Activated gamma-delta T cell treated with anti-CD3 and anti-CD28 coated beads, Interleukin-2, amount 50 U/mL, for 16 hours (primary cell): Measurements from ENCODE around the gene RPL13A.
A peak's percentile ranks its signal among the peaks of the same experiment; 100 is the strongest.

Experiments used
- DNase-seq: peaks from one replicate; pipeline ENCODE4 v3.0.0-alpha.2; 2020; ENCODE audit warnings: low read depth

The RPL13A gene

DNA sequence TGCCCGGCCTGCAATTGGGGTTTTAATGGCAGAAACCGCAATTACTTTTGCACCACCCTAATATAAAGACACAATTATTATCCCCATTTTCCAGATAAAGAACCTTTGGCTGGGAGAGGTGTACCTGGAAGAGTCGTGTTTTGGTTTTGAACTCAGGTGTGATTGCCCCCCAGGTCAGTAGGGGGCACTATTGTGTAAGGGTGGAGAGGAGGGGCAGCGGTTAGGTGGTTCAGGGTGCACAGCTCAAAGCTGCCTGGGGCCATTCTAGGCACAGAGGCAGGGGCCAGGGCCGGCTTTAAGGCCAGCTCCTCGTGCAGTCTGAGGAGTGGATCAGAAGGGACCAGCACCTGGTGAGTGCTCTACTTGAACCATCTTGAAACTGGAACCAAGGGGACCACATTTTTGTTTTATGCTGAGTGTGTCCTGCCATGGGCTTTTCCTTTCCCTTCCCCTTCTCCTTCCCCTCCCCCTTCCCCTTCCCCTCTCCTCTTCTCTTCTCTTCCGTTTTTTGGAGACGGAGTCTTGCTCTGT lies 19.2 kb downstream of the RPL13A start:
- peak; percentile 72 for DNase-seq

DNA sequence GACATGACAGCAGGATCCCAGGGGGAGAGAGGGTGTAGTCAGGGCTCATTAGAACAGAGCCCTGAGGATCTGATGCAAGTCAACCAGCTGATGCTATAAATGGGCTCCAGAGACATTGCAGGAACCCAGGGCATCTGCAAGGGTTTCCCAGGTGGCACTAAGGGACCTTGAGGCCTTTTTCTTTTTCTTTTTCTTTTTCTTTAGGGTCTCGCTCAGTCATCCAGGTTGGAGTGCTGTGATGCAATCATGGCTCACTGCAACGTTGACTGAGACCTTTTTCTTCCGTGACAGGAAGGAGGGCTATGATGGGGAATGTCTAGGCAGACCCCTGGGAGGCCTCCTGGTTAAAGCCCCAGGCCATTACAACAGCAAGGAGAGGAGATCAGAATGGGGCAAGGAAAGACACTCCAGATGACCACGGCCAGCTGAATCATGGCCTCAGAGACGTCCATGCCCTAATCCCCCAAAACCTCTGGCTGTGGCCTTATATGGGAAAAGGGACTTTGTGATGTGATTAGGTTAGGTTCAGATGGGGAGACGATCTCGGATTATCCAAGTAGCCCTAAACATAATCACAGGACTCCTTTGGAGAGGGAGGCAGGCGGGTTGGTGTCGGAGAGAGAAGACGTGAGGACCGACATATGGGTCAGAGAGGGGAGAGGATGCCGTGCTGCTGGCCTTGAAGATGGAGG lies 20.5 kb downstream of the RPL13A start:
- no peak for DNase-seq

DNA sequence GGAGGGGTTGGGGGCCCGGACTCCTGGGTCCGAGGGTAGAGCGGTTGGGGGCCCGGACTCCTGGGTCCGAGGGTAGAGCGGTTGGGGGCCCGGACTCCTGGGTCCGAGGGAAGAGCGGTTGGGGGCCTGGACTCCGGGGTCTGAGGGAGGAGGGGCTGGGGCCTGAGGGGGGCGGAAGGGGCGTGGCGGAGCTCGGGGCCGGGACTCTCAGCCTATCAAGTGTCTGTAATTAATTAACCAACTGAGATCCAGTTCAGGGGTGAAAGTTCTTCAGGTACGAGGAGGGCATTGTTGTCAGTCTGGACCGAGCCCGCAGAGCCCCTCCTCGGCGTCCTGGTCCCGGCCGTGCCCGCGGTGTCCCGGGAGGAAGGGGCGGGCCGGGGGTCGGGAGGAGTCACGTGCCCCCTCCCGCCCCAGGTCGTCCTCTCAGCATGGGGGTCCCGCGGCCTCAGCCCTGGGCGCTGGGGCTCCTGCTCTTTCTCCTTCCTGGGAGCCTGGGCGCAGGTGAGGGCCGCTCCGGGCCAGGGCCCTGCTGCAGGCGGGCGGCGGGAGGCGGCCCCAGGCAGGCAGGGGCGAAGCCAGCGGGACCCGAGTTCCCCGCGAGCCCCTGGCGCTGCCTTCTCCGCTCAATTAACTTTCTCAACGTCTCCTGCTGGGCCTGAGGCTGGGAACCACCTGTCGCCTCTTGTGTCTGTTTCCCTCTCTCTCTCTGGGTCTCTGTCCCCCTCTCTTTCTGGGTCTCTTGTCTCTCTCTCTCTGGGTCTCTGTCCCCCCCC lies 25.8 kb downstream of the RPL13A start:
- no peak for DNase-seq

DNA sequence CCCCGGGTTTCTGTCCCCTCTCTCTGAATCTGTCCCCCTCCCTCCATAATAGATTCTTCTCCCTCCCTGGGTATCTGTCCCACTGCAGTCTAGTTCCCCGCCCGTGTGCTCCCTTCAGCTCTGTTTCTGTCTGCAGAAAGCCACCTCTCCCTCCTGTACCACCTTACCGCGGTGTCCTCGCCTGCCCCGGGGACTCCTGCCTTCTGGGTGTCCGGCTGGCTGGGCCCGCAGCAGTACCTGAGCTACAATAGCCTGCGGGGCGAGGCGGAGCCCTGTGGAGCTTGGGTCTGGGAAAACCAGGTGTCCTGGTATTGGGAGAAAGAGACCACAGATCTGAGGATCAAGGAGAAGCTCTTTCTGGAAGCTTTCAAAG lies 26.3 kb downstream of the RPL13A start:
- DNase-seq: no peak

DNA sequence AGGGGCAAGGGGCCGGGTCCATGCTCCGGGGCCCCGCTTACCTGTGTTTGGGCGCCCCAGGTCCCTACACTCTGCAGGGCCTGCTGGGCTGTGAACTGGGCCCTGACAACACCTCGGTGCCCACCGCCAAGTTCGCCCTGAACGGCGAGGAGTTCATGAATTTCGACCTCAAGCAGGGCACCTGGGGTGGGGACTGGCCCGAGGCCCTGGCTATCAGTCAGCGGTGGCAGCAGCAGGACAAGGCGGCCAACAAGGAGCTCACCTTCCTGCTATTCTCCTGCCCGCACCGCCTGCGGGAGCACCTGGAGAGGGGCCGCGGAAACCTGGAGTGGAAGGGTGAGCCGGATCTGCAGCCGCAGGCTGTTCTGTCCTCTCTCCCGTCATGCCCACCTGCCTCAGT lies 26.7 kb downstream of the RPL13A start:
- DNase-seq: no peak

DNA sequence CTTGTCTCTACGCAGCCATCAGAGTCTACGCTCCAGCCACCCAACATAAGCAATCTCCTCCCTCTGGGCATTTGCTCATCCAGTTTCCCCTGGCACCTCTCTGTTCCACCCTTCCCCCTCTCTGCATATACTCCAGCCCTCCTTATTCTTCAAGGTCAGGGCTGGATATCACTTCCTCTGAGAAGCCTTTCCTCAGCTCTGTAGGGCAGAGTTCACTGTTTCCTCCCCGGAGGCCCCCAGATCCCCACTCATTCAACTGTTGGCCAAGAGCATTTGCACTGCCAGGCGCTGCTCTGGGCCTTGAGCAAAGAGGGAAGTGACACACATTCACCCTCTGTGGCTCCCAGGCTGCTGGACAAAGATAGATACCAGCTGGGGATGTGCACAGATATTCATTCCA lies 28.4 kb downstream of the RPL13A start:
- no peak for DNase-seq

DNA sequence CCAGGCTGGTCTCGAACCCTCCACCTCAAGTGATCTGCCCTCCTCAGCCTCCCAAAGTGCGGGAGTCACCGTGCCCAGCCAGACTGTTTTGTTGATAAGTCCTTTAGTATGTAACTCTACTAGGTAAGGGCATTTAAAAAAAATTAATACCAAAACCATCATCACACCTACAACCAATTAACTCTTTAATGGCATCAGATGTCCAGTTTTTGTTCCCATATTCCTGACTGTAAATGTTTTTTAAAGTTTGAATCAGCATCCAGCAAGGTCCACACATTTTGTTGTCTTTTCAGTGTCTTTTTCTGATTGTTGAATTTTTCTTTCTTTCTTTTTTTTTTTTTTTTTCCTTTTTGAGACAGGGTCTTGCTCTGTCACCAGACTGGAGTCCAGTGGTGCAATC lies 30.6 kb downstream of the RPL13A start:
- DNase-seq: no peak

DNA sequence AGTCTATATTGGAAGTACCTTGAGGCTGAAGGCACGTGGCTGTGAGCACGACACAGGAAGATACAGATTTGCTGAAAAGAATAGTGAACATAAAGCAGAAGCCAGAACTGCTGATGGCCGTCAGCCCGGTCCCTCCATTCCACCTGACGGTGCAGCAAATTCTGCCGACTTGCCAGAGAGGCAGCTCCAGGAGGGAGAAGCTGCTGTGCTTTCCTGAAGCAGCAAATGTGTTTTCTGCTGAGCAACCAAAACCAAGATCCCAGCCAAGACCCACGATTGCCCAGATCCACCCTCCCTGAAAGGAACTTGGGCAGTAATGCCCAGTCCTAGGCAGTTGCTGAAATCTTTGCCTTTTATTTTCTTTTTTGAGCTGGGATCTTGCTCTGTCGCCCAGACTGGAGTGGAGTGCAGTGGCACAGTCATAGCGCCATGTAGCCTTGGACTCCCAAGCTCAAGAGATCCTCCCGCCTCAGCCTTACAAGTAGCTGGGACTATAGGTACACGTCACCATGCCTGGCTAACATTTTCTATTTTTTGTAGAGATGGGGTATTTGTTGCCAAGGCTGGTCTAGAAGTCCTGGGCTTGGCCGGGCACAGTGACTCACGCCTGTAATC lies 33.4 kb downstream of the RPL13A start:
- no peak for DNase-seq

DNA sequence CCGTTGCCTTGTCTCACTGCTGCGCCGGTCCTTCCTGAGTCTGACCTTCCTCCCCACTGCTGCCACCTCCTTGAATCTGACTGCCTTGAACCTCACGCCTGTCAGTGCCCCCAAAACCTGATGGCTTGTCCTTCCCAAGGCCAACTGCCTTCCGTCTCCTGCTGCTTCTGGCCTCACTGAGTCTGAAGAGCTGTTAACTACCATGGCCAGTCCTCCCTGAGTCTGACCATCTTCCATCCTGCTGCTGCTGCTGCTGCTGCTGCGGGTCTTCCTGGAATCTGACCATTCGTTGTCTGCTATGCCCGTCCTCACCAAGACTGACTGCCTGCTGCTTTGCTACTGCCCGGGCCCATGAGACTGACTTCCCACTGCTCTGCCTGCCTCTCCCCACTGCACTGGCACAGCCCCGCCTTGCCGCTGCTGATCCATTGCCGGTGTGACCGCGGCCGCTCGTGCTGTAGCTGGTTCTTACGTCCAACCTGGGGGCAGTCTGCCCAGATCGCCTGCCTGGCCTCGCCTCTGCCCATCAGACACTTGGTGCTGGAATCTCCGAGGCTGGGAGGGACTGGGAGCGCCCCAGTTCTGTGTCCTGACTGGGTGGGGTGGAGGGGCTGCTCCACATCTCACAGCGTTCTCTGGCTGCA lies 37.5 kb downstream of the RPL13A start:
- no peak for DNase-seq

DNA sequence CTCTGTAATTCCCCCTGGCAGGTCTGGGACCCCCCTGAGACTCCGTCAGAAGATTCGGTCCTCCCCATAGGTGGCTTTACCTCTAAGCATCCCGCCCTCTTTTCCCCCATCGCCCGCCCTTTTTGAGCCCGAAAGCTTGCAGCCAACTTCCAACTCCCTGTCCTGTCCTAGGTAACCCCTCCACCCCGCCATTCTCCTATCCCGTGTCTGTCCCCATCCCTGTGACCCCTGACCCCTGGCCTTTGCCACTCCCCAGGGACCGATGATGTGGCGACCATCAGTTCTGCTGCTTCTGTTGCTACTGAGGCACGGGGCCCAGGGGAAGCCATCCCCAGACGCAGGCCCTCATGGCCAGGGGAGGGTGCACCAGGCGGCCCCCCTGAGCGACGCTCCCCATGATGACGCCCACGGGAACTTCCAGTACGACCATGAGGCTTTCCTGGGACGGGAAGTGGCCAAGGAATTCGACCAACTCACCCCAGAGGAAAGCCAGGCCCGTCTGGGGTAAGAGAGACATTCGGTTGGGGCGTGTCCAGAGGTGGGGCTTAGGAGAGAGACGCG lies 40.9 kb downstream of the RPL13A start:
- no peak for DNase-seq

DNA sequence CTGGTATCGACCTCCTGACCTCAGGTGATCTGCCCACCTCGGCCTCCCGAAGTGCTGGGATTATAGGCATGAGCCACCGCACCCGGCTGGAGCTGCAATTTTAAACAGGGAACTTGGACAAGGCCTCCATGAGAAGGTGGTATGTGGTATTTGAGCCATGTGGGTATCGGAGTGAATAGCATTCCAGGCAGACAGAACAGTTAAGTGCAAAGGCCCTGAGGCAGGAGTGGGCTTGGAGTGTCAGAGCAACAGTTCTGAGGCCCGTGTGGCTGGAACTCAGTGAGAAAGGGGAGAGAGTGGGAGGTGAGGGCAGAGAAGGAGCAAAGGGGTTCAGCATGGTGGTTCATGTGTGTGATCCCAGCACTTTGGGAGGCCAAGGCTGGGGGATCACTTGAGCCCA lies 43.3 kb downstream of the RPL13A start:
- no peak for DNase-seq

DNA sequence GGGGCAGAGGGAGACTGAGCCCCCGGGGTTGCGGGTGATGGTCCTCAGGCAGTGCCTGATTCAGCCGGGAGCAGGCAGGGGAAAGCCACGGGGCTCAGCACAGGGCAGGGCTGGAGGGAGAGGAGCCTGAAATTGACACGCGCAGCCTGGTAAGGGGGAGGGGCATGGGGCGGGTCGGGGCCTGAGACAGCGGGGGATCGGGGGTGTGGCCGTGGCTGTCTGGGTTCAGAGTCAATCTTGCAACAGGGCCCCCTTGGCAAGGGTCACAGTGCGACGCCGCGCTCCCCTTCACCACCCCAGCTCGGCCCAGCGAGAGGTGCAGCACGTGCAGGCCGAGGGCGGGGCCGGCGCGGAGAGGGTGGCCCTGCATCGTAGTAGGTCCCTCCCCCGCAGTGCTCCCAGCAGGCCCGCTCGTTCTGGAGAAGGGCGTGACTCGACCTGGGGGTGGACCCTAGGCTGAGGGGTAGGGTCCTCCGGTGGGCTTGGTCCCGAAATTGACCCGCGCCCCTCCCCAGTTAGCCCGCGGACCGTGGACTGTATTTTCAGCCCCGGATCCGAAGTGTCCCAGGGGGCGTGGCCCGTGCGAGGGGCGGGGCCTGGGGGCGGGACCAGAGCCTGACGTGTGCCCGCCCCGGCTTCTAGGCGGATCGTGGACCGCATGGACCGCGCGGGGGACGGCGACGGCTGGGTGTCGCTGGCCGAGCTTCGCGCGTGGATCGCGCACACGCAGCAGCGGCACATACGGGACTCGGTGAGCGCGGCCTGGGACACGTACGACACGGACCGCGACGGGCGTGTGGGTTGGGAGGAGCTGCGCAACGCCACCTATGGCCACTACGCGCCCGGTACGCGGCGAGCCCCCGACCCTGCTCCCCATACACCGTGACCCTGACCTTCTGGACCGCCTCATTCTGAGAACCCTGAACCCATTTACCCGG lies 46.4 kb downstream of the RPL13A start:
- peak; percentile 74 for DNase-seq

DNA sequence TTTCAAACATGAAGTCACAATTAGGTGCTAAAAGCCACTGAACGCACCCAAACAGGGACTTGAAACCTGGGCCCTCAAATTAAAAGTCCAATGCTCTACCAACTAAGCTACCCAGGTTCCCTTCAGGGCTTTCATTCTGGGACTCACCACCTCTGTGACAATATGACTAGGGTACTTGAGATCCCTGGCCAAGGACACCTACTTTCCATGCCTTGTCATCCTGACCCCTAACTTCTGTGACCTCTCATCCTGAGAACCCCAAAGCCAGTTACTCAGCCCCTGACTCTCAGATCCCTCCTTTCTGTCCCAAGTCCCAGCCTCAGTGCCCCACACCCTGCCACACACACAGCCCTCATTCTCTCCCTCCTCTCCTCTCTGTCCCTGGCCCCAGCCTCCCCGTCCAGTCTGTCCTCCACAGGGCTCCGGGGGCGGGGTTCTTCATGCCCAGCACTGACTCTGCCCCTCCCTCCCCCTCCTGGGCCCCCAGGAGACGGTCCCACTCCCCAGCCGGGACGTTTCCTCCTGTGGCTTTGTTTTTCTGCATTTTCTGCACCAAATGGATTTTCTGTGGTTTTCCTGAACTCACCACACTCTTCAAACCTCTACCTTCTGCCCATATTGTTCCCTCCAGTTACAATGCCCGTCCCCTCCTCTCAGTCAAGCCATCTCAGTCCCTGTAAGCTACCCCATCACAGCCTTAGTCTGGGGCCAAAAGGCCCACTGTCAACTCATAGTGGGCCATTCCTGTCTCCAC lies 47.4 kb downstream of the RPL13A start:
- no peak for DNase-seq

DNA sequence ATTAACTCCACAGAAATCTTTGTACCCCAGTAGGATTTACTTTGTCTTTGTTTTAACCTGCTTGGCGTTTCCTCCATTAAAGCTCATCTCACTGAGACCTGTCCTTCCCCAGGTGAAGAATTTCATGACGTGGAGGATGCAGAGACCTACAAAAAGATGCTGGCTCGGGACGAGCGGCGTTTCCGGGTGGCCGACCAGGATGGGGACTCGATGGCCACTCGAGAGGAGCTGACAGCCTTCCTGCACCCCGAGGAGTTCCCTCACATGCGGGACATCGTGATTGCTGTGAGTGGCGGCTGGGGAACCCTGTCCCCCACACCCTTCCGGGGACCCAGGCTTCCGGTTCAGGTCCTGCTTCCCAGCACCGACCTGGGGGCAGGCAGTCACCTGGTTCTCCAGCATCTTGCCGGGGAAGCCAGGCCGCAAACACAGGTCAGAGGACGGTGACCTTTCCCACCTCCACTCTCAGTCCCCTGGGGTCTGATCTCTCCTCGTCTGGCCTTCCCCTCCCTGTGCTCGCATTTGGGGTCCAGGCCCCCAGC lies 49.6 kb downstream of the RPL13A start:
- no peak for DNase-seq

DNA sequence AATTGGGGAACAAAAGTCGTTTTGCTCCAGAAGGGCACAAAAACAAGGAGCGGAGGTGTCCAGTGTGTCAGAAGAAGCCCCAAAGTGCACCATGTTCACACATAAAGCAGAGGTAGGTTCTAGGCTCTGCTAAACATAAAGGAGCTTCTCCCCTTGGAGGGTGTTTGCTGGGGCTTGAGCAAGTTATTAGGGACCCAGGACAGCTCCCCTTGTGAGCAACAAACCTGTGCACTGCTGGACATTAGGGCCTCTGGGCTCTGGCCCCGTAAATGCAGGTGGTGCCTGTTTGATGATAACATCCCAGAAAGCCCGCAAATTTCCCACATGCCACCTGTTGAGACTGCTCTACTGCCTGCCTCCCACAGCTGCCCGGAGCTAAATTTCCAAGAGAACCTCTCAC lies 51.2 kb downstream of the RPL13A start:
- no peak for DNase-seq

DNA sequence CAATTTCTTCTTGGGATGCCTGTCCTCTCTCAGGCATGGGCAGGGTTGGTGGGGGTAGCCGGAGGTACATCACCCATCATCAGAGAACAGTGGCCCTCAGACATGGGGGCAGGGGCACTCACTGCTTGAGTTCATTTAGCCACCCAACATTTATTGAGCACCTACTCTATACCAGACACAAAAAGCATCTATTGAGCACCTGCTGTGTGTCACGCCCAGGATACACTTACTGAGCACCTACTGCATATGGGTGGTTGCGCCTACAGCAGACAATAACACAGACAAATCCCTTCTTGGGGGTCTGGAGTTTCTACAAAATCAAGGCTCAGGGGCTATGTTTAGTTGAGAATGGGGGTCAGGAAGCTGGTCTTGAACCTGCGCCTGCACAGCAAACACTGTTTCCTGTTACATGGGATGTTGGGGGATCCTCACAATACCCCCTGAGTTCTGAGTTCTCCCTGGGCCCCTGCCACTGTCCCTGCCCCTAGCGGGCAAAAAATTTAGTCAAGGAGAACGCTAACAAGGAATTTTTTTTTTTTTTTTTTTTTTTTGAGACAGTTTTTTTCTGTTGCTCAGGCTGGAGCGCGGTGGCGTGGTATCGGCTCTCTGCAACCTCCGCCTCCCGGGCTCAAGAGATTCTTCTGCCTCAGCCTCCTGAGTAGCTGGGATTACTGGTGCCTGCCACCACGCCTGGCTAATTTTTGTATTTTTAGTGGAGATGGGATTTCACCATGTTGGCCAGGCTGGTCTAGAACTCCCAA lies 52.0 kb downstream of the RPL13A start:
- DNase-seq: no peak
